TTC549 (cell line): ENCODE data around the gene GALNT13.
A peak's percentile ranks its signal among the peaks of the same experiment; 100 is the strongest.

Experiments used
- FAIRE-seq: peaks from 2 replicates; lab custom pipeline; 2012; peaks lifted over from hg19 to GRCh38; lab: Jason Lieb, UNC

The GALNT13 gene

GRCh38 chr2:154427453-154427852, 555.7 kb downstream of the GALNT13 start:
- FAIRE-seq, result no peak

GRCh38 chr2:154428022-154428421, 556.3 kb downstream of the GALNT13 start:
- FAIRE-seq, result no peak

GRCh38 chr2:154433010-154433409, 561.3 kb downstream of the GALNT13 start:
- no peak for FAIRE-seq

- FAIRE-seq, result no peak
Observed at GRCh38 chr2:154437104-154437503, 565.4 kb downstream of the GALNT13 start.

- FAIRE-seq, result no peak
Observed at GRCh38 chr2:154439156-154439555, 567.4 kb downstream of the GALNT13 start.

GRCh38 chr2:154443919-154444318, 572.2 kb downstream of the GALNT13 start:
- FAIRE-seq, result no peak

GRCh38 chr2:154446324-154446723, 574.6 kb downstream of the GALNT13 start:
- FAIRE-seq, result no peak

- FAIRE-seq, result no peak
Observed at GRCh38 chr2:154447727-154448418, 576.2 kb downstream of the GALNT13 start.

- FAIRE-seq, result no peak
Observed at GRCh38 chr2:154449951-154450658, 578.4 kb downstream of the GALNT13 start.

- FAIRE-seq, result no peak
Observed at GRCh38 chr2:154452471-154452870, 580.7 kb downstream of the GALNT13 start.

- no peak for FAIRE-seq
Observed at GRCh38 chr2:154452906-154453493, 581.3 kb downstream of the GALNT13 start.

GRCh38 chr2:154455166-154455565, 583.4 kb downstream of the GALNT13 start:
- FAIRE-seq, result no peak

GRCh38 chr2:154455866-154456265, 584.1 kb downstream of the GALNT13 start:
- no peak for FAIRE-seq

- no peak for FAIRE-seq
Observed at GRCh38 chr2:154457286-154457685, 585.6 kb downstream of the GALNT13 start.

- no peak for FAIRE-seq
Observed at GRCh38 chr2:154459286-154459685, 587.6 kb downstream of the GALNT13 start.

GRCh38 chr2:154462634-154463033, 590.9 kb downstream of the GALNT13 start:
- FAIRE-seq, result no peak

- no peak for FAIRE-seq
Observed at GRCh38 chr2:154466226-154466625, 594.5 kb downstream of the GALNT13 start.

GRCh38 chr2:154470376-154470775, 598.7 kb downstream of the GALNT13 start:
- no peak for FAIRE-seq

- FAIRE-seq, result peak; percentile 69
Observed at GRCh38 chr2:154471492-154471891, 599.8 kb downstream of the GALNT13 start.

GRCh38 chr2:154477319-154477718, 605.6 kb downstream of the GALNT13 start:
- FAIRE-seq, result no peak

GRCh38 chr2:154480521-154480920, 608.8 kb downstream of the GALNT13 start:
- FAIRE-seq, result no peak

GRCh38 chr2:154481336-154481735, 609.6 kb downstream of the GALNT13 start:
- no peak for FAIRE-seq

- FAIRE-seq, result no peak
Observed at GRCh38 chr2:154484338-154485099, 612.8 kb downstream of the GALNT13 start.
